HK-2 (cell line): ENCODE results near the gene SPN.
"Not testable (repeated sequence)": the region's sequence is repeated elsewhere in the genome, so short reads cannot be mapped to it uniquely, and the experiment has no call there.

Experiments
- DNase-seq: peaks from one replicate; pipeline ENCODE4 v3.0.0-alpha.2; 2018; ENCODE audit not compliant: unreplicated experiment

The SPN gene, protein sequence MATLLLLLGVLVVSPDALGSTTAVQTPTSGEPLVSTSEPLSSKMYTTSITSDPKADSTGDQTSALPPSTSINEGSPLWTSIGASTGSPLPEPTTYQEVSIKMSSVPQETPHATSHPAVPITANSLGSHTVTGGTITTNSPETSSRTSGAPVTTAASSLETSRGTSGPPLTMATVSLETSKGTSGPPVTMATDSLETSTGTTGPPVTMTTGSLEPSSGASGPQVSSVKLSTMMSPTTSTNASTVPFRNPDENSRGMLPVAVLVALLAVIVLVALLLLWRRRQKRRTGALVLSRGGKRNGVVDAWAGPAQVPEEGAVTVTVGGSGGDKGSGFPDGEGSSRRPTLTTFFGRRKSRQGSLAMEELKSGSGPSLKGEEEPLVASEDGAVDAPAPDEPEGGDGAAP

DNA sequence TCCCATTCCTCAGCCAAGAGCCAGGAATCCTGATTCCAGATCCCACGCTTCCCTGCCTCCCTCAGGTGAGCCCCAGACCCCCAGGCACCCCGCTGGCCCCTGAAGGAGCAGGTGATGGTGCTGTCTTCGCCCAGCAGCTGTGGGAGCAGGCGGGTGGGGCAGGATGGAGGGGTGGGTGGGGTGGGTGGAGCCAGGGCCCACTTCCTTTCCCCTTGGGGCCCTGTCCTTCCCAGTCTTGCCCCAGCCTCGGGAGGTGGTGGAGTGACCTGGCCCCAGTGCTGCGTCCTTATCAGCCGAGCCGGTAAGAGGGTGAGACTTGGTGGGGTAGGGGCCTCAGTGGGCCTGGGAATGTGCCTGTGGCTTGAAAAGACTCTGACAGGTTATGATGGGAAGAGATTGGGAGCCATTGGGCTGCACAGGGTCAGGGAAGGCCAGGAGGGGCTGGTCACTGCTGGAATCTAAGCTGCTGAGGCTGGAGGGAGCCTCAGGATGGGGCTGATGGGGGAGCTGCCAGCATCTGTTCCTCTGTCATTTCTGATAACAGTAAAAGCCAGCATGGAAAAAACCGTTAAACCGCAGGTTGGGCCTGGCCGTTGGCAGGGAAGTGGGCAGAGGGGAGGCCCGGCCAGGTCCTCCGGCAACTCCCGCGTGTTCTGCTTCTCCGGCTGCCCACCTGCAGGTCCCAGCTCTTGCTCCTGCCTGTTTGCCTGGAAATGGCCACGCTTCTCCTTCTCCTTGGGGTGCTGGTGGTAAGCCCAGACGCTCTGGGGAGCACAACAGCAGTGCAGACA is at the start of gene SPN:
Gene SPN (plus strand): TSS at position 232 of the 791 bp plus-strand sequence. CDS start 482 bp downstream, at position 714.
- DNase-seq, result no peak

DNA sequence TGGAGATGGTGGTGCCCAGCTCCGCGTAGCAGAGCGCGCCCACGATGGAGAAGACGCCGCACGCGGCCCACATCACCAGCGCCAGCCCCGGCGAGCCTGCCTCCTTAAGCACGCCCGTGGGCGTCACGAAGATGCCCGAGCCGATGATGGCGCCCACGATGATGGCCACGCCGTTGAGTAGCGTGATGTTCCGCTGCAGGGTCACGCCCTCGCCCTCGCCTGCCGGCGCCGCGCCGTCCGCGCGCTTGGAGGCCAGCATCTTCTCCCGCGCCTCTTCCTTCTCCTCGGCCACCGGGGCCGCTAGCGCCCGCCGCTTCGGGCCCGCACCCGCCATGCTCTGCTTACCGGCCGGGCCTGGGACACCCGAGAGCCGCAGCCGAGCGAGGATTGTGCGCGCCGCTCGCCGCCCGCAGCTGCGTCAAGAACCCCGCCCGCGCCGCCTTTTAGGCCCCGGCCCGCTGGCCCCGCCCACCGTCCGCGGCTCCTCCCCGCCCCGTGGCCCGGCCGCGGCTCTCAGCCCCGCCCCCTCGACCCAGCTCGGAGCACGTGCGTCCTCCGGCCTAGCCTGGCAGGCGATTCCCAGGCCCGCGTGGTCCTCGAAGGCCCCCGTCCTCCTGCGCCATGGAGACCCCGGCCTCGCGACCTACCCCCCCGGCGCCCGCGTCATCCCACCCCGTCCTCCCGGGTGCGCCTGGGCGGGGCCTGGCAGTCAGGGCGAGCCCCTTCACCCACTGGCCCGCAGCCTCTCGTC is 49.6 kb upstream of the SPN start:
- DNase-seq, result peak; percentile 81

- not testable (repeated sequence) for DNase-seq
Observed at GRCh38 chr16:29614691-29615314, 48.2 kb upstream of the SPN start.

DNA sequence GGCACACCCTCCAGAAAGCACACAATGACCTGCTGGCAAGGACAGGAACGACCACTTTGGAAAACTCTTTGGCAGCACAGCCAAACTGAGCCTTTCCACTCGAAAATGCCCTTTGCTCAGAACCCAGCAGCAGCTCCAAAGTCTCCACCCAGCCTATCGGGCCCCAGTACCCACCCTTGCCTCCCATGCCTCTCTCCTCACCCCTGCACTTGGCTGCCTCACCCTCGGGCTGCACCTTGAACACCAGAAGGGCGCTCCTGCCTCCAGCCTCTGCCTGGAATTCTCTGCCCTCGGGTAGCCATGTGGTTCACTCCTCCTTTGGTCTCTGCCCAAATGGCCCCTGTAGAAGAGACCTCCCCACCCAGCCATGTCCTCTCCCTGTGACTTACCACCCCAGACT is 46.9 kb upstream of the SPN start:
- not testable (repeated sequence) for DNase-seq

DNA sequence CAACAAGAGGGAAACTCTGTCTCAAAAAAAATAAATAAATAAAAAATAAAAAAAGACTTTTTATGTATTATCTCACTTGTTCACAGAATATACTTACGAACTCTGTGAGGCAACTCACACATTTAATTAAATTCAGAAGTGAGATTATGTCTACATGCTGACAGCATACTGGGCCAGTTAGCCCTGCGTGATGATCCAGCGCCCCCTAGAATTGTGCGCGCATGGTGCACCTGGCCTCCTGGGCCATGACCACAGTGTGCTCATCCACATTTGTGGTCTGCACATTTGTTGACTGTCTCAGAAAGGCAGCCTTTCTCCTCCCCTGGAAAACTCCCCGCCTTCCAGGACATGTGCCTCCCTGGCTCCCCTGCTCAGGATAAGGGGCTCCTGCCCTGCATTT is 42.5 kb upstream of the SPN start:
- DNase-seq, result not testable (repeated sequence)

GRCh38 chr16:29622738-29623137 is 40.3 kb upstream of the SPN start:
- not testable (repeated sequence) for DNase-seq

GRCh38 chr16:29623253-29623652 is 39.8 kb upstream of the SPN start:
- DNase-seq, result not testable (repeated sequence)

GRCh38 chr16:29625114-29625513 is 37.9 kb upstream of the SPN start:
- DNase-seq, result not testable (repeated sequence)

GRCh38 chr16:29626778-29627331 is 36.2 kb upstream of the SPN start:
- not testable (repeated sequence) for DNase-seq

DNA sequence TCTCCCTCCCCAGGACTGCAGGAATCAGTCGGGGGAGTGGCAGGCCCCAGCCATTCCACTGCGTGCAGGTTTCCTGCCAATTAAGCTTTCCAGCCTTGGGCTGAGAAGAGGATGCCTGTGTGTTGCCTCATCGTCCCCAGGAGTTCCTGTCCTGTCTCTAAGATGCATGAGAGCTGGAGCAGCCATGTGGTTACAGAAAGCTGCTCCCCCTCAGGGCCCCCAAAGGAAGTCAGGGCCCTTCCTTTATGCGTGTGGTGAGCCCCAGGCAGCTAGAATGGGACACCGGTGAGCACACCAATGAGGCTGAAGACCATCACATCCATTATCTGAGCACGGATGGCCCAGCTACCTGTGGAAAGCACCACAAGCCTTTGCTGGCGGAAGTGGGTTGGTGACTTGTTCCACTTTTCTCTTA is 35.4 kb upstream of the SPN start:
- DNase-seq, result not testable (repeated sequence)

DNA sequence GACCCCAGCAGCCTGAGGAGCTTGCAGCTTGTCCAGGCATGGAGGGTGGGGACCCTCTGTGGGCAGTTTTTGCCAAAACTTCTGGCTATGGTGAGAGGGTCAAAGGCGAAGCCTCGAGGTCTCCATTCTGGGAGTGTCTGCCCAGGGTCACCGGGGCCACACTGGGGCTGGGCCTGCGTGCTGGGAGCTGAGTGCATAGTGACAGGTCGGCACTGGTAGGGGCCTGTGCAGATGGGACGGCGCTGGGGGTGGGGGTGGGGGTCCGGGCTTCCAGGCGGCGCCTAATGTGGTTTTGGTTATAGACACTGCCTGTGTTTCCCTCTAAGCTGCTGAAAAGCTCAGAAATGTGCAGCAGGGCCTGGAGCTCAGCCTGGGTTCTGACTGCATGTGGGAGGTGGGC is 34.3 kb upstream of the SPN start:
- not testable (repeated sequence) for DNase-seq

DNA sequence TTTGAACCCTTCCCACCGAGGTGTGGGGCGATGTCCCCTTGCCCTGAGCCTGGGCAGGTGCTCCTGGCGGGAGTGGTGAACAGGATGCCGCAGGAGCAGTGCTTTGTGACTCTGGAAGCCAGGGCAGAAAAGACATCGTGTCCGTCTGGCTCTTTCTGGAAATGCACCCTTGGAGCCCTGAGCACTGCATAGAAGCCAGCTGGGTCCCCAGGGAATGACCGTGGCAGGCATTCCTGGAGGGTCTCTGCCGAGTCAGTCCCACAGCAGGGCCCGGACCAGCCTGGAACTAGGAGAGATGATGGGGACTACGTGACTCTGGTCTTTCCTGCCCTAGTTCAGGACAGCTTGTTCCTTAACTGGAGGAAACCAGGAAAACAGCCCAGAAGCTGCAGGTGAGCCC is 33.7 kb upstream of the SPN start:
- not testable (repeated sequence) for DNase-seq

- not testable (repeated sequence) for DNase-seq
Observed at GRCh38 chr16:29631658-29632057, 31.4 kb upstream of the SPN start.

DNA sequence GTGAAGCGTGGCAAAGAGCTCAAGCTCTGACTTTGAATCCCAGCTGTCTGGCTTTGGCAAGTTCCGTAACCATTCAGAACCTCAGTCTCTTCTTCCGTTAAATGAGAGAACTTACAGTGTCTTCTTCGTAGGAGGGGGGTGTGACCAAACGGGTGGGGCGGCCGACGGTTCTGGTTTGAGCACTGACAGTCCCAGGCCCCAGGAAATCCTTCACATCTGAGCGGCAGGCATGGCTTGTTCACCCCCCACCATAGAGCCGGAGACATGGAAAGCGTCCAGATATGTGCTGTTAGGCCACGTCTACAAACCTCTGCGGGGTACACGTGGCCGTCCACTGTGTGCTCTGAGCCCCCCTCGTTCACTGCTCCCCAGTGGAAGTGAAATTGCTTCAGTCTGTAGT is 27.1 kb upstream of the SPN start:
- not testable (repeated sequence) for DNase-seq

GRCh38 chr16:29636368-29636767 is 26.7 kb upstream of the SPN start:
- not testable (repeated sequence) for DNase-seq

DNA sequence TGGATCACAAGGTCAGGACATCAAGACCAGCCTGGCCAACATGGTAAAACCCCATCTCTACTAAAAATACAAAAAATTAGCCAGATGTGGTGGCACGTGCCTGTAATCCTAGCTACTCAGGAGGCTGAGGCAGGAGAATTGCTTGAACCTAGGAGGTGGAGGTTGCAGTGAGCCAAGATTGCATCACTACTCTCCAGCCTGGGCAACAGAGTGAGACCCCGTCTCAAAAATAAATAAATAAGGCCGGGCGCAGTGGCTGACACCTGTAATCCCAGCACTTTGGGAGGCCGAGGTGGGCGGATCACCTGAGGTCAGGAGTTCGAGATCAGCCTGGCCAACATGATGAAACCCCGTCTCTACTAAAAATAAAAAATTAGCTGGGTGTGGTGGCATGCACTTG is 24.3 kb upstream of the SPN start:
- not testable (repeated sequence) for DNase-seq

DNA sequence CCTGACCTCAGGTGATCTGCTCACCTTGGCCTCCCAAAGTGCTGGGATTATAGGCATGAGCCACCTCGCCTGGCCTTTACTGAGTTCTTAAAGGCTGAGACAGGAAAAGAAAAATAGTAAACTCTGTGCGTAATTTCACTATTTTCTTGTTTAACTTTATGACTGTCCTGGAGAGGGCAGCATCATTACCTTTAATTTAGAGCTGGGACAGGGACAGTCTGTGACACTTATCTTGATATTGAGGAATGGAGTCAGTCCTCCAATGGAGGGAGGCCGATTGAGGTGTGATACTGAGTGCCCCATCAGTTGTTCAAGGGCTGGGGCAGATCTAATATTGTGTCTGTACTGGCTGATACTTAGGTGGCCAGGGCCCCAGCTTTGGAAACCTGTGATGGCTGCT is 21.5 kb upstream of the SPN start:
- no peak for DNase-seq

GRCh38 chr16:29643596-29643995 is 19.5 kb upstream of the SPN start:
- DNase-seq, result no peak

DNA sequence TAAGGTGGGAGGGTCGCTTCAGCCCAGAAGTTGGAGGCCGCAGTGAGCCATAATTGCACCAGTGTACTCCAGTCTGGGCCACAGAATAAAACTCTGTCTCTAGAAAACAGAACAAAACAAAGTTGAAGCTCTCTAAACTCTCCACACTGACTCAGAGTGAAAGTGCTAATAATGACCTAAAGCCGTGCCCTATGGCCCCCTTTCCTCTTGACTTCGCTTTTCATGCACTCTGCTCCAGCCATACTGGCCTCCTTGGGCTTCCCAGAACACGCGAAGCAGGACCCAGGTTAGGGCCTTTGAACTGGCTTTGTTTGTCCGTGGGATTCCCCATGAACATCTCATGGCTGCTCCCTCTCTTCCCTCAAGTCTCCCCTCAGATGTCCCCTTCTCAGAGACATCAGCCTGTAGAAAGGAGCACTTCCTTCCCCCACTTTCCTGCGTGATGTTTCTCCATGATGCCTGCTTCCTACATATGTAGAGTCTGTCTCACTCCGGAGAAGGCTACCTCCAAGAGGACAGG is 18.6 kb upstream of the SPN start:
- DNase-seq, result no peak

DNA sequence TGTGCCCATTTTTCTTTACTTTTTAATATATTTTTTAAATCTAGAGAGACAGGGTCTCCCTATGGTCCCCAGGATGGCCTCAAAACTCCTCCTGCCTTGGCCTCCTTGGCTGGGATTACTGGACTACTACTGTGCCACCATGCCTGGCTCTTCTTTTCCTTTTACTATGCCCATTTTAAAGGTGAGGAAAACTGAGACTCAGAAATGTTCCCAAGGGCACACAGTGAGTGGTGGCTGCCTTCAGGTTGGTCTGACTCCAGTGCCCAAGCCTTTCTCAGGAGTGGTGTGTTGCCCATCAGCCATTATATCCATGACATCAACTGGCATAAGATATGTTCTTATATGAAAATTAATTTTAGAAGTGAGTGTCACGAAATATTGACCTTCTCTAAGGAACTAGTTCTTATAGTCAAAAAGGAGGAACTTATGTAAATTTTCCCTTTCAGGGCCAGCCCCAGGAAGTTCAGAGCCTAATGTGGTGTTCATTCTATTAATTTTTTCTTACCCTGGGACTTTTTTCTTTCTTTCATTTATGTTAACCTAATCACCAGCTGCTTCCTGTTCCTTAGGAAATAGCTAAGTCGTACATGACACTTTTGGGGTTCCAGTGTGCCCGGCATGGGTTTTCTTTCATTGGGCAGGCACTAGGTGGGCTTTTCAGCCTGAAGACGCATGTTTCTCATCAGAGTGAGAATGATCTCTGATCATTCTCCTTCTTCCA is 17.9 kb upstream of the SPN start:
- no peak for DNase-seq
